HG03066 (cell line): ENCODE measurements around the gene ALLC.

Source experiments
- ATAC-seq: cut with Tn5 transposase; IDR thresholded peaks from one replicate; pipeline ENCODE4 v1.9.1; 2021; ENCODE audit warnings: low read depth; ENCODE audit not compliant: unreplicated experiment

The ALLC gene

GRCh38 chr2:3672861-3673678, 15.1 kb downstream of the ALLC start:
- no peak for ATAC-seq

- ATAC-seq = no peak
Measured at GRCh38 chr2:3674066-3674845, 16.3 kb downstream of the ALLC start.

- no peak for ATAC-seq
Measured at GRCh38 chr2:3675687-3676086, 17.7 kb downstream of the ALLC start.

GRCh38 chr2:3677436-3677835, 19.4 kb downstream of the ALLC start:
- no peak for ATAC-seq

GRCh38 chr2:3678212-3678611, 20.2 kb downstream of the ALLC start:
- no peak for ATAC-seq

GRCh38 chr2:3679180-3679579, 21.2 kb downstream of the ALLC start:
- ATAC-seq = no peak

GRCh38 chr2:3679616-3680393, 21.8 kb downstream of the ALLC start:
- ATAC-seq = no peak

GRCh38 chr2:3680548-3681345, 22.7 kb downstream of the ALLC start:
- ATAC-seq = no peak

GRCh38 chr2:3681625-3682024, 23.6 kb downstream of the ALLC start:
- no peak for ATAC-seq

- ATAC-seq = no peak
Measured at GRCh38 chr2:3682811-3683210, 24.8 kb downstream of the ALLC start.

GRCh38 chr2:3683748-3684454, 25.9 kb downstream of the ALLC start:
- ATAC-seq = no peak

GRCh38 chr2:3689998-3690748, 32.2 kb downstream of the ALLC start:
- ATAC-seq = no peak

- no peak for ATAC-seq
Measured at GRCh38 chr2:3692375-3692774, 34.4 kb downstream of the ALLC start.

- no peak for ATAC-seq
Measured at GRCh38 chr2:3696545-3696944, 38.5 kb downstream of the ALLC start.

- ATAC-seq = no peak
Measured at GRCh38 chr2:3701071-3701470, 43.1 kb downstream of the ALLC start.

GRCh38 chr2:3703236-3703756, 45.3 kb downstream of the ALLC start, which contains the start of gene DCDC2C:
TSS of gene DCDC2C (plus strand) at chr2:3703575. CDS start at chr2:3703752, 177 bp downstream.
- ATAC-seq = no peak

- no peak for ATAC-seq
Measured at GRCh38 chr2:3703757-3704355, 45.9 kb downstream of the ALLC start.

GRCh38 chr2:3704692-3705091, 46.7 kb downstream of the ALLC start:
- no peak for ATAC-seq
